ENCODE measurements around the gene ARHGEF28.

The ARHGEF28 gene

DNA sequence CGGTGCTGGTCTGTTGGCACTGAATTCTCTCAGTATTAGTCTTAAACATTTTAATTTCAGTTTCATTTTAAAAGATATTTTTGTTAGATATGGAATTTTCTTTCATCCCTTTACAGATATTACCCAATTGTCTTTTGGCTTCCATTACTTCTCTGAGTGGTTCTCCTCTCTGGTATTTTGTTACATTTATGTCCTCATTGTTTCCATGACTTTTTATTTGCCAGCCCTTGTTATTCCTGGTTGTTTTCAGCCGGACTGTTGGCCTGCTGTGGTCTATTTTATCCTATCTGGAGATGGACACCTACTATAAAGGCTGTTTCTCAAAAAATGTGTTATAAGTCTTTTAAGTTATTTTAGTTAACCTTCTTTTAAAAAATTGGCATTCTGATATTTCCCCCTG lies 117.2 kb downstream of the ARHGEF28 start:
- Histone ChIP-seq H3K36me3 (ENCODE audit: control insufficient read depth, insufficient read depth, low read length) (no peaks in the 10 kb centered on the region), H3K4me1 (ENCODE audit: control insufficient read depth, insufficient read depth, low read length) (peaks cover 11% of the 10 kb centered on the region), H3K9me3 (ENCODE audit: control insufficient read depth, insufficient read depth, low read length) (no peaks in the 10 kb centered on the region), H3K27ac (ENCODE audit: low read depth, low read length) (no peak overlapping the region), H3K4me3 (ENCODE audit: low read depth, low read length) (no peak overlapping the region), H3K9ac (ENCODE audit: low read depth, low read length) (no peak overlapping the region), H3K27me3 (ENCODE audit: control insufficient read depth, insufficient read depth, low read length) (no peaks in the 10 kb centered on the region)

- no peaks in the 10 kb centered on the region for H3K36me3 ChIP-seq (ENCODE audit: control insufficient read depth, insufficient read depth, low read length)
These were observed 119.8 kb downstream of the ARHGEF28 start for GRCh38 chr5:73745836-73746235.

DNA sequence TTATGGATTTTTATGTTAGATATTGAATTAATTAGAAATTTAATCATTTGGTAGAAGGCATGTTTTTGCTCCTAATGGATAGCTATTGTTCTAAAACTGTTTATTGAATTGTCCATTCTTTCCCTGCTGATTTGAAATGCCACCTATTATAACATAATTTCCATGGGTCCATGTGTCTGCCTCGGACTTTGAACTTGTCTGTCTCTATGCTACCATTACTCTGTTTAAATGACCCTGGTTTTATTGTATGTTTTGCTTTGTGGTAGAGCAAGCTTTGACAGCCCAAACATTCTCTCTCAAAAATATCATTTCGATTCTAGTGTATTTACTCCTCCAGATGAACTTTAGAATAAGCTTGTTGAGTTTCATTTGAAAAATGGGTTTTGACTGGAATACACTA lies 120.6 kb downstream of the ARHGEF28 start:
- Histone ChIP-seq H3K4me3 (ENCODE audit: low read depth, low read length) (no peak overlapping the region), H3K36me3 (ENCODE audit: control insufficient read depth, insufficient read depth, low read length) (no peaks in the 10 kb centered on the region), H3K27me3 (ENCODE audit: control insufficient read depth, insufficient read depth, low read length) (no peaks in the 10 kb centered on the region), H3K9ac (ENCODE audit: low read depth, low read length) (no peak overlapping the region), H3K4me1 (ENCODE audit: control insufficient read depth, insufficient read depth, low read length) (peaks cover 11% of the 10 kb centered on the region), H3K9me3 (ENCODE audit: control insufficient read depth, insufficient read depth, low read length) (no peaks in the 10 kb centered on the region), H3K27ac (ENCODE audit: low read depth, low read length) (no peak overlapping the region)

More at GRCh38 chr5:73745836-73746235, 119.8 kb downstream of the ARHGEF28 start:
- H3K9ac ChIP-seq (ENCODE audit: low read depth, low read length), result no peak overlapping the region
- no peaks in the 10 kb centered on the region for H3K27me3 ChIP-seq (ENCODE audit: control insufficient read depth, insufficient read depth, low read length)
- H3K27ac ChIP-seq (ENCODE audit: low read depth, low read length), result no peak overlapping the region
- no peaks in the 10 kb centered on the region for H3K9me3 ChIP-seq (ENCODE audit: control insufficient read depth, insufficient read depth, low read length)
- no peak overlapping the region for H3K4me3 ChIP-seq (ENCODE audit: low read depth, low read length)
- H3K4me1 ChIP-seq (ENCODE audit: control insufficient read depth, insufficient read depth, low read length), result peaks cover 11% of the 10 kb centered on the region

DNA sequence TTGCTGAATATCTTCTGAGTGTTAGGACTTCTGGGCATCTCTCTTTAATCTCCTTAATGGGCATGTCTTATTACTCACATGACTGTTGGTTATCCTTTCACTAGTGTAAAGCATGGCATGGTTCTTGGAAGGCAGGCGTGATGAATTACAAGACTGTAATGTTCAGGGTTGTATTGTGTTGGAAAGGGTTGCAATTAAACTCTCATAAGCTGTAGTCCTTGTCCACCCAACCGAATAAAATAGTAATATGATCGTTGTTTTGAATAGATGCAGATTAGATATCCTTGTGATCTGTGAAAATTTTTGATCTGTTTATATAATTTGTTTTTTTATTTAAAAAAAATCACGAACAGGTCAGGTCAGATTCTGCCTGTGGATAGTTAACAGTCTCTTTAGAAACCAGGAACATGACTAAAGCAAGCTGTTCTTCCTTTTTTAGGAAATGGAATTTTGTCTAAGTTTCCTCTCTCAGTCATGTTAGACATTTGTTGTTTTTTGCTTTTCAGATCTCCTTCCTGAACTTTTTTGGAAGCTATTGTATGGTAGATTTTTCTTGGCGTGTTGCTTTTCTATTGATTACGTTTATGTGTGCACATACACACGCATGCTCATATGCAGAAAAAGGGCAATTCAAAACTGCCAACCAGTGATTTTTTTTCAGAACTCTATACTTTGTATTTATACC lies 121.8 kb downstream of the ARHGEF28 start:
- H3K4me3 ChIP-seq (ENCODE audit: low read depth, low read length), result no peak overlapping the region
- H3K4me1 ChIP-seq (ENCODE audit: control insufficient read depth, insufficient read depth, low read length), result peaks cover 11% of the 10 kb centered on the region
- H3K27ac ChIP-seq (ENCODE audit: low read depth, low read length), result no peak overlapping the region
- H3K9ac ChIP-seq (ENCODE audit: low read depth, low read length), result no peak overlapping the region
- no peaks in the 10 kb centered on the region for H3K36me3 ChIP-seq (ENCODE audit: control insufficient read depth, insufficient read depth, low read length)
- no peaks in the 10 kb centered on the region for H3K9me3 ChIP-seq (ENCODE audit: control insufficient read depth, insufficient read depth, low read length)
- H3K27me3 ChIP-seq (ENCODE audit: control insufficient read depth, insufficient read depth, low read length), result no peaks in the 10 kb centered on the region

GRCh38 chr5:73748510-73749400 lies 122.8 kb downstream of the ARHGEF28 start:
- no peak overlapping the region for H3K27ac ChIP-seq (ENCODE audit: low read depth, low read length)
- no peak overlapping the region for H3K9ac ChIP-seq (ENCODE audit: low read depth, low read length)
- H3K4me1 ChIP-seq (ENCODE audit: control insufficient read depth, insufficient read depth, low read length), result peaks cover 11% of the 10 kb centered on the region
- no peaks in the 10 kb centered on the region for H3K27me3 ChIP-seq (ENCODE audit: control insufficient read depth, insufficient read depth, low read length)
- H3K4me3 ChIP-seq (ENCODE audit: low read depth, low read length), result no peak overlapping the region
- H3K36me3 ChIP-seq (ENCODE audit: control insufficient read depth, insufficient read depth, low read length), result no peaks in the 10 kb centered on the region
- no peaks in the 10 kb centered on the region for H3K9me3 ChIP-seq (ENCODE audit: control insufficient read depth, insufficient read depth, low read length)

GRCh38 chr5:73749485-73750270 lies 123.7 kb downstream of the ARHGEF28 start:
- Histone ChIP-seq H3K27ac (ENCODE audit: low read depth, low read length) (no peak overlapping the region), H3K4me1 (ENCODE audit: control insufficient read depth, insufficient read depth, low read length) (peaks cover 11% of the 10 kb centered on the region), H3K4me3 (ENCODE audit: low read depth, low read length) (no peak overlapping the region)

GRCh38 chr5:73751254-73751914 lies 125.4 kb downstream of the ARHGEF28 start:
- no peak overlapping the region for H3K9ac ChIP-seq (ENCODE audit: low read depth, low read length)
- no peaks in the 10 kb centered on the region for H3K9me3 ChIP-seq (ENCODE audit: control insufficient read depth, insufficient read depth, low read length)
- H3K27ac ChIP-seq (ENCODE audit: low read depth, low read length), result no peak overlapping the region
- peaks cover 11% of the 10 kb centered on the region for H3K4me1 ChIP-seq (ENCODE audit: control insufficient read depth, insufficient read depth, low read length)
- no peak overlapping the region for H3K4me3 ChIP-seq (ENCODE audit: low read depth, low read length)
- H3K27me3 ChIP-seq (ENCODE audit: control insufficient read depth, insufficient read depth, low read length), result no peaks in the 10 kb centered on the region
- no peaks in the 10 kb centered on the region for H3K36me3 ChIP-seq (ENCODE audit: control insufficient read depth, insufficient read depth, low read length)

More at GRCh38 chr5:73749485-73750270, 123.7 kb downstream of the ARHGEF28 start:
- Histone ChIP-seq H3K27me3 (ENCODE audit: control insufficient read depth, insufficient read depth, low read length) (no peaks in the 10 kb centered on the region), H3K9me3 (ENCODE audit: control insufficient read depth, insufficient read depth, low read length) (no peaks in the 10 kb centered on the region), H3K9ac (ENCODE audit: low read depth, low read length) (no peak overlapping the region), H3K36me3 (ENCODE audit: control insufficient read depth, insufficient read depth, low read length) (no peaks in the 10 kb centered on the region)

DNA sequence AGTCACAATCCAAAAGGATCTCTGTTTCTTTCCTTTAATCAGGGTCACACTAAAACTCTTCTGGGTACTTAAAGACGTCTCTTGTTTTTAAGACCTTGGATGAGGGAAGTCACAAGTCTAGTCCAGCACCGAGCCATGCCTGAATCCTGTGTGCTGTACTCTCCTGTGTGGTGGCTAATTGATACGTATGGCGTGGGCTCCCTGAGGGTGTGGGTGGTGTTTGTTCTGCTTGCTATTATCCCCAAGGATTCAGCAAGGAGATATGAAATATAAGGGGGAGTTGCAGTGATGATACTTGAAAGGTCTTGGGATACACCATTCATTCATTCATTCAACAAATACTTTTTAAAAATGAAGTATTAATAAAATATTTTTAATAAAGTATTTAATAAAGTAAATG lies 128.3 kb downstream of the ARHGEF28 start:
- Histone ChIP-seq H3K27me3 (ENCODE audit: control insufficient read depth, insufficient read depth, low read length) (no peaks in the 10 kb centered on the region), H3K9ac (ENCODE audit: low read depth, low read length) (no peak overlapping the region), H3K36me3 (ENCODE audit: control insufficient read depth, insufficient read depth, low read length) (no peaks in the 10 kb centered on the region), H3K4me1 (ENCODE audit: control insufficient read depth, insufficient read depth, low read length) (no peaks in the 10 kb centered on the region), H3K27ac (ENCODE audit: low read depth, low read length) (no peak overlapping the region), H3K9me3 (ENCODE audit: control insufficient read depth, insufficient read depth, low read length) (no peaks in the 10 kb centered on the region), H3K4me3 (ENCODE audit: low read depth, low read length) (no peak overlapping the region)

GRCh38 chr5:73757416-73757815 lies 131.4 kb downstream of the ARHGEF28 start:
- Histone ChIP-seq H3K9ac (ENCODE audit: low read depth, low read length) (no peak overlapping the region), H3K4me1 (ENCODE audit: control insufficient read depth, insufficient read depth, low read length) (no peaks in the 10 kb centered on the region), H3K9me3 (ENCODE audit: control insufficient read depth, insufficient read depth, low read length) (no peaks in the 10 kb centered on the region), H3K4me3 (ENCODE audit: low read depth, low read length) (no peak overlapping the region), H3K27ac (ENCODE audit: low read depth, low read length) (no peak overlapping the region), H3K36me3 (ENCODE audit: control insufficient read depth, insufficient read depth, low read length) (no peaks in the 10 kb centered on the region), H3K27me3 (ENCODE audit: control insufficient read depth, insufficient read depth, low read length) (no peaks in the 10 kb centered on the region)

- no peaks in the 10 kb centered on the region for H3K4me1 ChIP-seq (ENCODE audit: control insufficient read depth, insufficient read depth, low read length)
- no peaks in the 10 kb centered on the region for H3K36me3 ChIP-seq (ENCODE audit: control insufficient read depth, insufficient read depth, low read length)
- no peak overlapping the region for H3K9ac ChIP-seq (ENCODE audit: low read depth, low read length)
- no peaks in the 10 kb centered on the region for H3K9me3 ChIP-seq (ENCODE audit: control insufficient read depth, insufficient read depth, low read length)
- no peaks in the 10 kb centered on the region for H3K27me3 ChIP-seq (ENCODE audit: control insufficient read depth, insufficient read depth, low read length)
- no peak overlapping the region for H3K27ac ChIP-seq (ENCODE audit: low read depth, low read length)
- no peak overlapping the region for H3K4me3 ChIP-seq (ENCODE audit: low read depth, low read length)
These were observed 133.8 kb downstream of the ARHGEF28 start for GRCh38 chr5:73759771-73760170.
